ENCODE data around the gene ESR1.
"Not testable (repeated sequence)": the region's sequence is repeated elsewhere in the genome, so short reads cannot be mapped to it uniquely, and the experiment has no call there.

Gene ESR1

GRCh38 chr6:152099446-152100182, 292.1 kb downstream of the ESR1 start:
- DNase-seq, result no peak

- DNase-seq, result no peak
Measured at GRCh38 chr6:152100183-152100618, 292.7 kb downstream of the ESR1 start.

GRCh38 chr6:152107973-152108372, 300.5 kb downstream of the ESR1 start:
- DNase-seq, result no peak

- DNase-seq, result no peak
Measured at GRCh38 chr6:152110886-152111820, 303.7 kb downstream of the ESR1 start.

- peak; percentile 90 for DNase-seq
Measured at GRCh38 chr6:152112491-152113261, 305.2 kb downstream of the ESR1 start.

- no peak for DNase-seq
Measured at GRCh38 chr6:152117156-152118133, 310.0 kb downstream of the ESR1 start.

GRCh38 chr6:152118224-152118623, 310.7 kb downstream of the ESR1 start:
- DNase-seq, result no peak

- DNase-seq, result peak; percentile 8
Measured at GRCh38 chr6:152118678-152119077, 311.2 kb downstream of the ESR1 start.

- no peak for DNase-seq
Measured at GRCh38 chr6:152119831-152120230, 312.3 kb downstream of the ESR1 start.

GRCh38 chr6:152121910-152122309, 314.4 kb downstream of the ESR1 start:
- no peak for DNase-seq

- DNase-seq, result no peak
Measured at GRCh38 chr6:152122434-152122833, 315.0 kb downstream of the ESR1 start.

GRCh38 chr6:152123076-152123475, 315.6 kb downstream of the ESR1 start:
- no peak for DNase-seq

GRCh38 chr6:152124429-152125074, 317.1 kb downstream of the ESR1 start:
- peak; percentile 67 for DNase-seq

- DNase-seq, result no peak
Measured at GRCh38 chr6:152127432-152128165, 320.1 kb downstream of the ESR1 start.

GRCh38 chr6:152129691-152130151, 322.2 kb downstream of the ESR1 start:
- no peak for DNase-seq

- DNase-seq, result no peak
Measured at GRCh38 chr6:152130441-152130840, 323.0 kb downstream of the ESR1 start.

GRCh38 chr6:152135755-152136448, 328.4 kb downstream of the ESR1 start:
- DNase-seq, result peak; percentile 95

- DNase-seq, result peak; percentile 95
Measured at GRCh38 chr6:152136449-152136825, 329.0 kb downstream of the ESR1 start.

- not testable (repeated sequence) for DNase-seq
Measured at GRCh38 chr6:152138344-152138743, 330.9 kb downstream of the ESR1 start.

- no peak for DNase-seq
Measured at GRCh38 chr6:152142105-152142504, 334.6 kb downstream of the ESR1 start.

Data from DMS53 (cell line).